Measurements from ENCODE around the gene TDRD3. TPM values are rescaled to one million over a fixed set of nuclear protein-coding genes. Genes with fewer than 3 reads are reported as not detected.

Gene TDRD3
- total RNA-seq, 1 experiment from 2014 or later, result 17.3 TPM

- peak overlapping the region; percentile 57 for H3K27ac ChIP-seq
- peaks cover 16% of the 10 kb centered on the region for H3K4me1 ChIP-seq (replicated peaks; ENCODE audit: insufficient read depth)
- no peaks in the 10 kb centered on the region for H4K20me1 ChIP-seq (ENCODE audit: insufficient read depth)
- peaks cover 3% of the 10 kb centered on the region; the same call in 1 of the 2 replicates for H3F3A ChIP-seq (ENCODE audit: insufficient read depth, low read depth)
- H3K27me3 ChIP-seq (ENCODE audit: insufficient read depth, low read depth), result no peaks in the 10 kb centered on the region
- H3K79me2 ChIP-seq (ENCODE audit: low read depth), result peaks cover 34% of the 10 kb centered on the region
- intact Hi-C loops (cut with micrococcal nuclease; ENCODE audit: unreplicated experiment), result loop anchor here (5.0 kb wide), 1 partner anchor 236 kb away; the partner anchor contains the start of gene DIAPH3
- peak; percentile 41 to 55 for DNase-seq
- peak overlapping the region; percentile 99 for H3K4me2 ChIP-seq
- TF ChIP-seq CTCF (conservative IDR thresholded peaks at IDR 0.05) (no peak), EZH2 (IDR thresholded peaks at IDR 0.05; ENCODE audit: low read depth) (no peak)
- no peaks in the 10 kb centered on the region for H3K9me3 ChIP-seq (ENCODE audit: insufficient read depth, low read depth)
- no TSS peak for BruUV-seq (replicated peaks)
- H2AFZ ChIP-seq, result peak overlapping the region; percentile 92
- CTCF ChIA-PET, result no interaction called here
- peak overlapping the region; percentile 72 for H3K4me3 ChIP-seq
- H3K36me3 ChIP-seq (ENCODE audit: low read depth), result no peaks in the 10 kb centered on the region
- POLR2A ChIA-PET (ENCODE audit: unreplicated experiment), result no interaction called here
- H3K9me2 ChIP-seq (ENCODE audit: insufficient read depth), result no peaks in the 10 kb centered on the region
Observed at GRCh38 chr13:60397704-60398378, 821 bp downstream of the TDRD3 start.

DNA sequence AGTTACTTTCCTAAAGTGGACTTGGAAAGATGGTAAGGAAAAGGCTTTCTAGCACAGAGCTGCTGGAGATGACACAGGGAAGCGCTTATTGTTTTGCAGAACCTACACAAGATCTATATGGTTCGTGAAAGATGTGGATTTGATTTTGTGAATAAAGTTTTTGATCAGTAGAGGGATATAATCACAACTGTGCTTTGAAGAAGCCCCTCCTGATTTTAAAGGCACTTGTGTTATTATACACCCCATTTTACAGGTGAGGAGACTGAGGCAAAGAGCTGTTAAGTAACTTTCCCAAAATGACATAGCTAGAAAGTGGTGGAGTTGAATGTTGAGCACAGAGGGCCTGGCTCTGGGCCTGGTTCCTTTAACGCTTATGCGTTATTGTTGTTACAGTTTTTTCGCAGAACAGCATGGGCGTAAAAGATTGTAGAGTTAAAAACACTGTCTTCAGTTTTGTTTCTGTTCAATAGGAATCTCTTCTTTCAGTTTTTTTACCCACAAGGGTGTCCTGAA, 1.4 kb downstream of the TDRD3 start:
- DNase-seq, result no peak
- peaks cover 16% of the 10 kb centered on the region for H3K4me1 ChIP-seq (replicated peaks; ENCODE audit: insufficient read depth)
- peak overlapping the region; percentile 57; the same call in 1 of the 2 replicates for H3K27ac ChIP-seq
- H3F3A ChIP-seq (ENCODE audit: insufficient read depth, low read depth), result peaks cover 3% of the 10 kb centered on the region; the same call in 1 of the 2 replicates
- peak overlapping the region; percentile 99 for H3K4me2 ChIP-seq
- no peaks in the 10 kb centered on the region for H3K27me3 ChIP-seq (ENCODE audit: insufficient read depth, low read depth)
- H3K9me2 ChIP-seq (ENCODE audit: insufficient read depth), result no peaks in the 10 kb centered on the region; the same call in 1 of the 2 replicates
- H4K20me1 ChIP-seq (ENCODE audit: insufficient read depth), result no peaks in the 10 kb centered on the region
- H2AFZ ChIP-seq, result peak overlapping the region; percentile 92
- H3K36me3 ChIP-seq (ENCODE audit: low read depth), result no peaks in the 10 kb centered on the region
- TSS peak; percentile 48 for BruUV-seq (replicated peaks)
- ChIA-PET CTCF (no interaction called here), POLR2A (ENCODE audit: unreplicated experiment) (no interaction called here)
- H3K79me2 ChIP-seq (ENCODE audit: low read depth), result peaks cover 40% of the 10 kb centered on the region
- no peaks in the 10 kb centered on the region for H3K9me3 ChIP-seq (ENCODE audit: insufficient read depth, low read depth)
- TF ChIP-seq EZH2 (IDR thresholded peaks at IDR 0.05; ENCODE audit: low read depth) (no peak), CTCF (conservative IDR thresholded peaks at IDR 0.05) (no peak)
- H3K4me3 ChIP-seq, result peak overlapping the region; percentile 72
- intact Hi-C loops (cut with micrococcal nuclease; ENCODE audit: unreplicated experiment), result loop anchor here (5.0 kb wide), 1 partner anchor 236 kb away; the partner anchor contains the start of gene DIAPH3

- no peak for DNase-seq
- TF ChIP-seq CTCF (conservative IDR thresholded peaks at IDR 0.05), result no peak
- TF ChIP-seq EZH2 (IDR thresholded peaks at IDR 0.05; ENCODE audit: low read depth), result no peak
- Histone ChIP-seq H3K4me2 (peak overlapping the region; percentile 99), H3K9me3 (ENCODE audit: insufficient read depth, low read depth) (no peaks in the 10 kb centered on the region), H3K27me3 (ENCODE audit: insufficient read depth, low read depth) (no peaks in the 10 kb centered on the region), H3F3A (ENCODE audit: insufficient read depth, low read depth) (peaks cover 3% of the 10 kb centered on the region; the same call in 1 of the 2 replicates), H3K4me3 (peak overlapping the region; percentile 72; the same call in 1 of the 2 replicates), H3K4me1 (replicated peaks; ENCODE audit: insufficient read depth) (peaks cover 16% of the 10 kb centered on the region), H4K20me1 (ENCODE audit: insufficient read depth) (no peaks in the 10 kb centered on the region), H3K27ac (0 out of 2 replicates have a peak overlapping the region, but pooled peaks have one; percentile 57), H2AFZ (no peak overlapping the region), H3K79me2 (ENCODE audit: low read depth) (peaks cover 41% of the 10 kb centered on the region), H3K9me2 (ENCODE audit: insufficient read depth) (no peaks in the 10 kb centered on the region; the same call in 1 of the 2 replicates), H3K36me3 (ENCODE audit: low read depth) (no peaks in the 10 kb centered on the region)
- no TSS peak for BruUV-seq (replicated peaks)
- POLR2A ChIA-PET (ENCODE audit: unreplicated experiment), result no interaction called here
- CTCF ChIA-PET, result no interaction called here
- intact Hi-C loops (cut with micrococcal nuclease; ENCODE audit: unreplicated experiment), result loop anchor here (5.0 kb wide), 1 partner anchor 237 kb away; the partner anchor contains the start of gene DIAPH3
Observed at GRCh38 chr13:60398907-60399589, 2.0 kb downstream of the TDRD3 start.
